ENCODE results near the gene UPP2. TPM values are rescaled to one million over a fixed set of nuclear protein-coding genes. Genes with fewer than 3 reads are reported as not detected.

The UPP2 gene
- total RNA-seq, 1 experiment from 2014 or later = not detected

DNA sequence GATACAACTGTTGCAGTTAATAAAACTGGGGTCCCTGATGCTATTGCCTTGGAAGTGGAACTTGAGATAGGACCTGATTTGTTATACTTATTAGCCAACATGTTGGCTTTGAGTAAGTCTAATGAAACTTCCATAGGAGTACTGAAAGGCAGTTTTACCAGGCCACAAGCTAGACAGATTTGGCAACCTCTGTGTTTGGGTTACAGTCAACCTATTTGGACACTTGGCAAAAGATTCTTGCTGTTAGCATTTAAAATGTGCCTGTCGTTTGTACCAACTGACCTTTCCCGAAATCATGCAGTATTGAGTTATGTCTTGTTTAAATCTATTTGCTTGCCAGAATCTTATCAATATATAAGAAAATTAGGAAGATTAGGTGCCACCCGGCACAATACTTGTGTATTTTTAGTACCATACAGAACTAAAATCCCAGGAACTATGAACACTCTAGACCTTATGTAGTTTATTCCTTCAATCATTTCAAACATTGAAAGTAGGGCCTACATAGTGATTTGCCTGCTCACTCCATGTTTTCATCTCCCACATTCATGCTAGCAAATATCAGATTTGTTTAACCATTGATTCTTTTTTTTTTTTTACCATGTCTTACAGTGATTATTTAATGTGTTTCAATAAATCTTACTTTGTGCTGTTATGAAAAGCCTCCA, 35.5 kb upstream of the UPP2 start:
- H4K91ac ChIP-seq (ENCODE audit: insufficient read length, low read depth, low read length) = no peak overlapping the region
- no peak overlapping the region for H3K18ac ChIP-seq (ENCODE audit: insufficient read length, low read depth, low read length)
- TF ChIP-seq, protein P1, sequence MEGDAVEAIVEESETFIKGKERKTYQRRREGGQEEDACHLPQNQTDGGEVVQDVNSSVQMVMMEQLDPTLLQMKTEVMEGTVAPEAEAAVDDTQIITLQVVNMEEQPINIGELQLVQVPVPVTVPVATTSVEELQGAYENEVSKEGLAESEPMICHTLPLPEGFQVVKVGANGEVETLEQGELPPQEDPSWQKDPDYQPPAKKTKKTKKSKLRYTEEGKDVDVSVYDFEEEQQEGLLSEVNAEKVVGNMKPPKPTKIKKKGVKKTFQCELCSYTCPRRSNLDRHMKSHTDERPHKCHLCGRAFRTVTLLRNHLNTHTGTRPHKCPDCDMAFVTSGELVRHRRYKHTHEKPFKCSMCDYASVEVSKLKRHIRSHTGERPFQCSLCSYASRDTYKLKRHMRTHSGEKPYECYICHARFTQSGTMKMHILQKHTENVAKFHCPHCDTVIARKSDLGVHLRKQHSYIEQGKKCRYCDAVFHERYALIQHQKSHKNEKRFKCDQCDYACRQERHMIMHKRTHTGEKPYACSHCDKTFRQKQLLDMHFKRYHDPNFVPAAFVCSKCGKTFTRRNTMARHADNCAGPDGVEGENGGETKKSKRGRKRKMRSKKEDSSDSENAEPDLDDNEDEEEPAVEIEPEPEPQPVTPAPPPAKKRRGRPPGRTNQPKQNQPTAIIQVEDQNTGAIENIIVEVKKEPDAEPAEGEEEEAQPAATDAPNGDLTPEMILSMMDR (conservative IDR thresholded peaks at IDR 0.05) = no peak
- H3K56ac ChIP-seq (ENCODE audit: insufficient read length, low read depth, low read length) = no peak overlapping the region
- DNase-seq = no peak
- H2AK5ac ChIP-seq (ENCODE audit: insufficient read length, low read length) = no peak overlapping the region
- no peak overlapping the region for H3K4me3 Mint-ChIP-seq
- no peak overlapping the region for H3K27ac Mint-ChIP-seq
- H3K4me2 ChIP-seq (ENCODE audit: insufficient read depth, insufficient read length, low read length) = no peak overlapping the region
- H2BK15ac ChIP-seq (ENCODE audit: low read depth, low read length) = no peak overlapping the region
- no peak overlapping the region for H2BK20ac ChIP-seq (ENCODE audit: low read depth, low read length, poor library complexity, severe bottlenecking)
- no peaks in the 10 kb centered on the region for H4K20me1 ChIP-seq (ENCODE audit: control insufficient read depth, insufficient read depth, insufficient read length)
- H3K4me1 Mint-ChIP-seq = peaks cover 0 to 4% of the 10 kb centered on the region in 2 experiments; a peak in 1 of 4 replicates
- no peak overlapping the region for H3K4ac ChIP-seq (ENCODE audit: low read depth, low read length)
- no peak overlapping the region for H2BK120ac ChIP-seq (ENCODE audit: low read depth, low read length, poor library complexity, severe bottlenecking)
- H3K79me2 ChIP-seq (ENCODE audit: insufficient read depth, low read length) = no peaks in the 10 kb centered on the region
- no peak overlapping the region for H3K23ac ChIP-seq (ENCODE audit: insufficient read length, low read depth, low read length)
- no peak overlapping the region for H2BK5ac ChIP-seq (ENCODE audit: insufficient read length, low read length)
- no peak overlapping the region for H3T11ph ChIP-seq (ENCODE audit: low read length)
- H4K8ac ChIP-seq (replicated peaks; ENCODE audit: insufficient read length, low read depth, low read length) = no peak overlapping the region
- no peaks in the 10 kb centered on the region for H3K79me1 ChIP-seq (ENCODE audit: insufficient read depth, low read depth, low read length, poor library complexity, severe bottlenecking)
- H4K5ac ChIP-seq (ENCODE audit: insufficient read length, low read depth, low read length) = no peak overlapping the region
- no peak overlapping the region for H3K9ac ChIP-seq (ENCODE audit: extremely low read depth, insufficient read length, low read length)
- no peaks in the 10 kb centered on the region for H3K9me3 ChIP-seq (ENCODE audit: control insufficient read depth, low read depth, low read length)
- H3K23me2 ChIP-seq (ENCODE audit: insufficient read length, low read depth, low read length, poor library complexity, severe bottlenecking) = no peaks in the 10 kb centered on the region
- peaks cover 1% of the 10 kb centered on the region; the same call in 1 of the 2 replicates for H3K27me3 Mint-ChIP-seq (ENCODE audit: low read depth)
- peaks cover 0 to 3% (median 0%) of the 10 kb centered on the region in 3 experiments; a peak in 2 of 7 replicates for H3K36me3 Mint-ChIP-seq (ENCODE audit: insufficient read depth in 1 of 3, low read depth in 3 of 3)
- no peak overlapping the region for H2BK12ac ChIP-seq (ENCODE audit: insufficient read length, low read depth, low read length)
- H3K27me3 ChIP-seq (ENCODE audit: insufficient read depth, low read length) = no peaks in the 10 kb centered on the region
- H2AFZ ChIP-seq (ENCODE audit: low read length) = no peak overlapping the region
- no CpG with 5 or more reads among the region's 3 CpGs for WGBS (ENCODE audit: extremely low coverage, insufficient read length, low lambda C conversion rate)
- no peak overlapping the region for H3K27ac ChIP-seq (ENCODE audit: insufficient read length, low read depth, low read length)
- no peak overlapping the region for H3K14ac ChIP-seq (ENCODE audit: insufficient read depth, low read length)
- H3K4me1 ChIP-seq (ENCODE audit: insufficient read depth, low read length) = no peaks in the 10 kb centered on the region
- H3K9me3 Mint-ChIP-seq = no peaks in the 10 kb centered on the region; a peak in 1 of 5 replicates
